DOHH2 (cell line): ENCODE results near the gene AHRR.

Source experiments
- EZH2phosphoT487 ChIP-seq: fragments of 200-600 bp; sonication (generic); IDR thresholded peaks from 2 replicates; pipeline ENCODE4 v1.6.1; 2017; ENCODE audit warnings: borderline replicate concordance, mild to moderate bottlenecking, antibody characterized with exemption, low read length, moderate library complexity, mixed read lengths
- TF ChIP-seq, protein P1 (sequence below): fragments of 200-600 bp; sonication (generic); IDR thresholded peaks from one replicate; pipeline ENCODE4 v1.5.1; 2014; ENCODE audit warnings: antibody characterized with exemption, mild to moderate bottlenecking, low read depth, low read length; ENCODE audit not compliant: poor library complexity, severe bottlenecking

DNA sequence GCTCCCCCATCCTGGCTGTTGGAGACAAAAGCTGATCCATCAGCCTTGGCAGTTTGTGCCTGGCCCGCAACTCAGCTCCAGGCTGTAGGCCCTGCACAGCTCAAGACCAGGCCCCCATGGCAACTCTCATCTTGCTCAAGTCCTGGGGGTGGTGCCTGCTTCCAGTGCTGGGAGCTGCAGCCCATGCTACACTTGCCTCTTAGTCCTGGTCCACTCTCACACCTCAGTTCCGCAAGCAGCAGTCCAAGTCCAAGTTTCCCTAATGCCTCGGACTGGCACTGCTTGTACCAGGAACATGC is 14.2 kb downstream of the AHRR start:
- TF ChIP-seq, protein P1, sequence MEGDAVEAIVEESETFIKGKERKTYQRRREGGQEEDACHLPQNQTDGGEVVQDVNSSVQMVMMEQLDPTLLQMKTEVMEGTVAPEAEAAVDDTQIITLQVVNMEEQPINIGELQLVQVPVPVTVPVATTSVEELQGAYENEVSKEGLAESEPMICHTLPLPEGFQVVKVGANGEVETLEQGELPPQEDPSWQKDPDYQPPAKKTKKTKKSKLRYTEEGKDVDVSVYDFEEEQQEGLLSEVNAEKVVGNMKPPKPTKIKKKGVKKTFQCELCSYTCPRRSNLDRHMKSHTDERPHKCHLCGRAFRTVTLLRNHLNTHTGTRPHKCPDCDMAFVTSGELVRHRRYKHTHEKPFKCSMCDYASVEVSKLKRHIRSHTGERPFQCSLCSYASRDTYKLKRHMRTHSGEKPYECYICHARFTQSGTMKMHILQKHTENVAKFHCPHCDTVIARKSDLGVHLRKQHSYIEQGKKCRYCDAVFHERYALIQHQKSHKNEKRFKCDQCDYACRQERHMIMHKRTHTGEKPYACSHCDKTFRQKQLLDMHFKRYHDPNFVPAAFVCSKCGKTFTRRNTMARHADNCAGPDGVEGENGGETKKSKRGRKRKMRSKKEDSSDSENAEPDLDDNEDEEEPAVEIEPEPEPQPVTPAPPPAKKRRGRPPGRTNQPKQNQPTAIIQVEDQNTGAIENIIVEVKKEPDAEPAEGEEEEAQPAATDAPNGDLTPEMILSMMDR = no peak
- TF ChIP-seq EZH2phosphoT487 = no peak
